ENCODE measurements around the gene CELSR1.

The CELSR1 gene

DNA sequence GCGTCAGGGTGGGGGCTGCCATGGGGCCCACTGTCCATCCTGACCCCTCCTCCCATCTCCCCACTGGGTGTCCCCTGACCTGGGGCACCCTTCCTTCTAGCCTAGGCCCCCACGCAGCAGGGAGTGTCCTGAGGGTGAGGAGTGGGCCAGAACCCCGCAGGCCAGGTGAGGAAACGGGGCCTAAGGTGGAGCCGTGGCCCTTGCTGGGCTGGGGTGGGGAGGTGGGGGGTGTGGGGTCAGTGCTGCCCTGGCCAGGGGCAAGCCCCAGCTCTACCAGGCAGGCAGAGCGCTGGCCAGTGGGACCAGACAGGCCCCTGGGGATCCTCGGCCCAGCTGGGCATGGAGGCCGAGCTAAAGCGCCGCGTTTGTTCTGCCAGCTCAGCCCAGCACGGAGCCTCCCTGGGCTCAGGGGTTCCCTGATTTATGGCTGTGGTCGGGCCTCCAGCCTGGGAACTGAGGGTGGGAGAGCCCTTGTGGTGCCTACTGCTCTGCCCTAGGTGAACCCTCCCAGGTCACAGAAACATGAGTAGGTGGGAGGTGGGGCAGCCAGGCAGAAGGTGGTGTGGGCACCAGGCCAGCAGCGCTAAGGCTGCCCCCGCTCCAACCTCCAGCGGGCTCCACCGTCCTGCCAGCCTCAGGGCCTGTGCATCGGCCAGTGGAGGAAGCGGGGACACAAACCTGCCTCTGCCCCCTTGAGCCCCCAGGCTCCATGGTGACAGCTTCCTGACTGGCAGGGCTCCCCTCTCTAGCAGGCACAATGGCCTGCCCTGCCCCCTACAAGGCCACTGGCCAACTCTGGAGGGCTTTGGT, 179.5 kb downstream of the CELSR1 start:
- no peak for DNase-seq (ENCODE audit: extremely low read depth in 1 of 2, low read depth in 1 of 2)

DNA sequence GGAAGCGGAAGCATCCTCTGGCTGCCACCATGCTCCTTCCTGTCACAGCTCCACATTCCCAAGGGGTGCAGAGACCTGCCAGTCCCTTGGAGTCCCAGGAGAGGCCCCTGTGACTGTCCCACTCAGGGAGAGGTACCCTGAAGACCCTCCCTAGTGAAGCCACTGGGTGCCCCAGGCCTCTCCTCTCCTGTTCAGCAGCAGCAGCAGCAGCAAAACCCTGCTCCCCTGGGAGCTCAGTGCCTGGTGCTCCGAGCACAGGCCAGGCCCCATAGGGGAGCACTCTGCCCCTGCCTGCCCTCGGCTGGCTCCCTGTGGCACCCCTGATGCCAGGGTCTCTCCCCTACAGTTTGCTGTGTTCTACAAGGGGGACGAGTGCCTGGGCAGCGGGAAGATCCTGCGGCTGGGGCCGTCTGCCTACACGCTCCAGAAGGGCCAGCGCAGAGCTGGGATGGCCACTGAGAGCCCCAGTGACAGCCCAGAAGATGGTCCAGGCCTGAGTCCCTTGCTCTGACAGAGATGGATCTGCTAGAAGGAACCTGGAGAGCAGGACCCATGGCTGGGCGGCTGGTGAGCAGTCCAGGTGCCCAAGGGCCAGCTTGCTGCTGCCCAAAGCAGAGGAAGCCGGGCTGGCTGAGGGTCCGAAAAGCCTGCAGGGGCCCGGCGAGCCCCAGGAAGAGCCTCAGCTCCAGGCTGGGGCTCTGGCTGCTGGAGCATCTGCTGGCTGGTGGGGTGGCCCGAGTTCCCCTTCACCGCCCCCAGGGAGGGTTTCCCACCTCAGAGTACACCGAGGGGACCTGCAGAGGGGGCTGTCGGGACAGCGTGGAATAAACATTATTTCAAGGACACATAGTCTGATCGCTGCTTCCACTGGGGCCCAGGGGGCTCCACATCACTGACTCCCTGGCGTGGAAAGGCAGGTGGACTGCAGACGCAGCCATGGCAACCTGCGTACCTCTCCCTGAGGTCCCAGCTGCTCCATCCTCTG, 180.6 kb downstream of the CELSR1 start:
- no peak for DNase-seq (ENCODE audit: extremely low read depth in 1 of 2, low read depth in 1 of 2)

DNA sequence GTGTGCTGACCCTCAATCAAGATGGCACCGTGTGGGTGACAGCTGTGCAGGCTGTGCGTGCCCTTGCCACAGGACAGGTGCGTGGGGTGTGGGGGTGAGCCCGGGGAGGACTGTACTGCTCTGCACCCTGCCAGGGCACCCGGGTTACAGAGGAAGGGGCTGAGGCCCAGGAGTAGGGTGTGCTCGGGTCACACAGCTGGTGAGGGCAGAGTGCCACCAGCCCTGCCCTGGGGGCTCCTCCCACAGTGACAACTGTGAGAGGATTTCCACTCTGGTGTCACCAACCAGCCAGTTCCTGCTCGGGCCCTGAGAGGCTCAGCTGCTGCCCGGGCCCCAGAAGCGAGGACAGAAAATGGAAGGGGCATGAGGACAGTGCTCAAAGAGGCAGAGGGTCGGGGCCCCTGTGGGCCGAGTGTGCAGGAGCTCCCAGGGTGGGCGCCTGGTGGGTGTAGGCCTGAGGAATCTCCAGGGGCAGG, 181.4 kb downstream of the CELSR1 start:
- DNase-seq (ENCODE audit: extremely low read depth in 1 of 2, low read depth in 1 of 2): no peak

DNA sequence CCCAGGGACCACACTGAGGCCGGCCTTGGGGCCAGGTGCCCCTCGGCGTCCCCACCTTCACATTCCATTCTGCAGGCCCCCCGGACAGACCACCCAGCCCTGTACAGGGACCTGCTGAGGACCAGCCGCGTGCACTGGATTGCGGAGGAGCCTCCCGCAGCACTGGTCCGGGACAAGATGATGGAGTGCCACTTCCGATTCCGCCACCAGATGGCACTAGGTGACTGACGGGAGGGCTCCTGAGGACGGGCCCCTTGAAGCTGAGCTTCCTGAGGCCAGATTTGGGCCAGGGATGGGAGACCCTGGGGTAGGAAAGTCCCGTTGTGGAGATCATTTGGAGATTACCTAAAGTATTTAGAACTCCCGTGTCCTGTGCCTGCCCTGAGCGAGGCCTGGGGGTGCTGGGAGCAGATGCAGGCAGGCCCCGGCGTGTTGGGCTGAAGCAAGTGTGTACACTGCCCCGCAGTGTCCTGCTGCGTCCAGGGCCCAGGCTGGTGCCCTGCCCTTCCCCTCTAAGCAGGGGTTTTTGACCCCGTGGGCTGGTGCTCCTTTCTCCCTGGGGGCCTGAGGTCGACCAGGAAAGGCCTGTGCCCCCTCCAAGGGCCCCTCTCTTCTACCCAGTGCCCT, 181.9 kb downstream of the CELSR1 start:
- DNase-seq (ENCODE audit: extremely low read depth in 1 of 2, low read depth in 1 of 2): no peak

DNA sequence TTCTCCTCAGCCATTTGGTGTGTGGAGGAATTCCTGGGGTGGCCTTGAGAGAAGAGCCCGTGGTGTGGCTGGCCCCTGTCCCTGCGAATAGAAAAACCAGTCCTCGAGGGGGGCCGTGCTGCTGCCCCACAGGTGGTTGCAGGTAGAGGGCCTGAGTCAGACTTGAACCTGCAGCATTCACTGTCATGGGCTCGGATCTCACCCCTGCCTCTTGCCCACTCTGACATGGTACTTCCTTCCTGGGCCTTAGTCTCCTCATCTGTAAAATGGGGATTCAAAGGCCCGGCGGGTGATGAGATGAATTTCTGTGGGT, 182.5 kb downstream of the CELSR1 start:
- no peak for DNase-seq (ENCODE audit: extremely low read depth in 1 of 2, low read depth in 1 of 2)

DNA sequence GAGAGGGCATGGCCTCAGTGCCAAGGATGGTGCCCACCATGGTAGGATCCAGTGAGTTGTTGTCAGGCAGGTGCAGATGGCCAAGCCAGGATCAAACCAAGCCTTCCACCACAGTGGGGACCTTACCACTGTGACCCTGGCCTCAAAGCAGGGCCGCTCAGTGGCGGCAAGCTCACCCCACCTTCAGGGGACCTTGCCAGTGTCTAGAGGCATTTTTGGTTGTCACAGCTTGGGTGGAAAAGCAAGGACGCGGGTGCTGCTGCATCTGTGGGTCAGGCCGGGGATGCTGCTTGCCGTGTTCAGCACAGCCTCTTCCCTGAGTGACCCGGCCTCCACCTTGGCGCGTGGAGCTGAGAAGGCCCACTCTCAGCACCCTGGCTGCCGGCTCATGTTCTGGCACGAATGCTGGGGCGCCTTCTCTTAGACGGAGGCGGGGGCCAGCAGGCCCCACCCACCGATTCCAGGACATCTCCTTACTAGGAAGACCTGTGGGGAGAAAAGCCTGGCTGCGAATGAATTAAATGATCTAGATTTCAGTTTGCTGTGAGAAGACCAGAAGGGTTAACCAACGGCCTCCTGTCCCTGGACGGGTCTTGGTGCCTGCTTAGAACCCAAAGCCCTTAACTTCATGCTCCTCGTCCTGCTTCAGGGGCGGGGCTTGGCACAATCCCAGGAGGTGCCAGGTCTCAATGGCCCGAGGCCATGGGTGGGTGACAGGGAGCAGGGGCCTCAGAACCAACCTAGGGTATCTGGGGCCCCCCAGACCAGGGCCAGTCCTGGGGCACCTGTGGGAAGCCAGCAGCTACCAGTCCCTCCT, 183.0 kb downstream of the CELSR1 start:
- no peak for DNase-seq (ENCODE audit: extremely low read depth in 1 of 2, low read depth in 1 of 2)

DNA sequence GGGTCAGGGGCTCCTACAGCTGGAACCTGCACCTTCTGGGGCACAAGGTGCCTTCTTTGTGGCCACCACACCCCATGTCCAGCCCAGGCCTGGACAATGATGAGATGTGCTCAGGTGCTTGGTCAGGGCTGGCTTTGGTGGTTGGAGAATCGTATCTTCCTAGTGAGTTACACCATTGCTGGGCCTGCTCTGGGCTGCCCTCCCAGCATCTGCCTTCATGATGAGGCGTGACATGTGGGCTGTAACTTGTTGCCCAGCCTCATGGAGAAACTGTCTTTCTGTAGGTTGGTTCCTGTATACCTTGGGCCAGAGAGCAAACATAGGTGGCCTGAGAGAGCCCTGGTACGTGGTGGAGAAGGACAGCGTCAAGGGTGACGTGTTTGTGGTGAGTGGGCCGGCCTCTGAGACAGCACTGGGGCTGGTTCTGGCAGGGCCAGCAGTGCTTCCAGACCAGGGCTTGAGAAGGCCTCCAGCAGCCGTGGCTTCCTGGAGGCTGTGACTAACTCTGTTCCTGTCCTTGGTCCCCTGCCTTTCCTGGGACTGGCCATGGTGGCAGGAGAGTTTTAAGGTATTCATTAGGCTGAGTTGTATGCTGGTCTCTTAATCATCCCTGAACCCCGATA, 183.8 kb downstream of the CELSR1 start:
- DNase-seq (ENCODE audit: extremely low read depth in 1 of 2, low read depth in 1 of 2): no peak

DNA sequence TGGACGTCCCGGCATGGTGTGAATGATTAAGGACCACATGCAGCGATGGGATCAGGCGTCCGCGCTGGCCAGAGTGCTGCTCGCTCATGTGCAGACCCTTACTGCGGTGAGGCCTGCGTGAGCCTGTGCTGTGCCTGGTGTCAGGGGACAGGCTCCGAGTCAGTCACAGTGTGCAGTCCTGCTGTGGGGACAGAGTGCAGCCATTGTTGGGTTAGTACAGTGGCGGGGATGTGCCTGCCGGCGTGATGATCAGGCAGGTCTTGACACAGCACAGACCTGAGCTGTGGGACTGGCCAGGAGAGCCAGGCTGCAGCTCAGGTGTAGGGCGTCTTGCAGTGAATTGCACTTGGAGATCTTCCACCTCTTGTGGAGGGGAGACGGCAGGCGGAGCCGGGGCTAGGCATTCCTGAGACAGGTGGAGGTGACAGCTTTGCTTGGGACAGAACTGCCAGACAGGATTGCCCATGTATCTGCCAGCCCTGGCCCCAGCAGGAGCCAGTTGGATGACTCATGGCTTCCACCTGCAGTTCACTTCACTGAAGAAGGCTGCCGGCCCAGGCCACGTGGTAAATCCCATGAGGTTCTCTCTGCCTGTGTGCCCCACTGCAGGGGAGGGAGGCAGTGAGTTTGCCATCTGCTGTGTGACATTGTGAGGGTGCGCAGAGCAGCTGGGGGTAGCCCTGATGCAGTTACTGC, 184.6 kb downstream of the CELSR1 start:
- no peak for DNase-seq (ENCODE audit: extremely low read depth in 1 of 2, low read depth in 1 of 2)

DNA sequence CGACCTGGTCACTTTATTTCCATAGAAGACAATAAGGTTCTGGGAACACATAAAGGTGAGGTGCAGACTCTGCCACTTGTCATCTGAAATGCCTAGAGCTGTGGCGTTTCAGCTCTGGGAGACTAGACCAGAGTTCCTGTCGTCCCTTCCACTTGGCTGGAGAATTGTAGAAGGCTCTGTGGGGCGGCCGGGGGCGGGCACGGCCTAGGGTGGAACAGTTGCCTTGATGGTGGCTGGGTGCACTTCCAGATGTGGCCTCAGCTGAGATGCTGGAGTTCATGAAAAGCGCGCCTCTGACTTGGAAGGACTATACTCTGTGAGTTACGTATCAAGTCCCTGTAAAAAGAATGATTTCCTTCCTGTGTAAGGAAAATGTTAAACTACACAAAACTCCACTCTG, 185.1 kb downstream of the CELSR1 start:
- DNase-seq (ENCODE audit: extremely low read depth in 1 of 2, low read depth in 1 of 2): no peak

DNA sequence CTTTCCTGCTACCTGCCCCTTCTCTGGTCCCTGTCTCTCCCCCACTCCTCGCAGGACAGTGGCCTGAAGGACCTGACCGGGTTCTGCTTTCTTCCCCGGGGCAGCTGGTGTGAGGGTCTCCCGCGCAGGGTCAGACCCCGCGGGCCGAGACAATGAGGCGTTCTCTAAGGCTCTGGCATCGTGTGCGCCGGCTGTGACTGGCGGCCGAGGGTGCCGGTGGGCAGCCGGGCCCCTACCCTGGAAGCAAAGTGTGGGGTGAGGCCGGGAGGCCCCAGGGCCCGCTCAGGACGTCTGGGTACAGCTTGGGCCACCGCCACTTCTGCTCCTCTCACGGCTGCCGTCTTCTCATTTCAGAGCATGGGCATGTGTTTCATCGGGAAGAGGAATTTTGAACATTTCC, 185.7 kb downstream of the CELSR1 start:
- no peak for DNase-seq (ENCODE audit: extremely low read depth in 1 of 2, low read depth in 1 of 2)

DNA sequence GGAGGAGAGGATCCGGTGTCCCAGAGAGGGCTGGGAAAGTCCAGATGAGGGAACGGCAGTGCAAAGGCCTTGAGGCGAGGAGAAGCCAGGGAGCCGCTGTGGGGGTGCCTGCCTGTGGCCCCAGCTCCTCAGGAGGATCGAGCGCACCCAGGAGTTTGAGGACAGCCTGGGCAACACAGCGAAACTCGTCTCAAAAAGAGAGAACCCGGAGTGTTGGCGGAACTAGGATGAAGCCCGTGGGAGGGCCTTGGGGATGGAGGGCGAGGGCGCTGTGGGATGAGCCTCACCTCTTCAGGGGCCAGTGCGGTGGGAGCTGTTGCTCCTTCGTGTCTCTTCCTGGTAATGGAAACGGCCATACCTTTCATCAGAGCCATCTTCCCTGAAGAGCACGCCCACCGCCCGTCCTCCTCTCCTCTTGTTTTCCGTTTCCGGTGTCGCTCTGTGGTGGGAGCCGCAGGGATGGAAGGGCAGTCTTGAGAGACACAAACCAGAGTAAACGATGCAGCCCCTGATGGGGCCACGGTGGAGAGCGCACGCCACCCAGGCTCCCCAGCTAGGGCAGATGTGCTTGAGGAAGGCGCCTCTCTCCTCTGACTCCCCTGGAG, 186.2 kb downstream of the CELSR1 start:
- no peak for DNase-seq (ENCODE audit: extremely low read depth in 1 of 2, low read depth in 1 of 2)

DNA sequence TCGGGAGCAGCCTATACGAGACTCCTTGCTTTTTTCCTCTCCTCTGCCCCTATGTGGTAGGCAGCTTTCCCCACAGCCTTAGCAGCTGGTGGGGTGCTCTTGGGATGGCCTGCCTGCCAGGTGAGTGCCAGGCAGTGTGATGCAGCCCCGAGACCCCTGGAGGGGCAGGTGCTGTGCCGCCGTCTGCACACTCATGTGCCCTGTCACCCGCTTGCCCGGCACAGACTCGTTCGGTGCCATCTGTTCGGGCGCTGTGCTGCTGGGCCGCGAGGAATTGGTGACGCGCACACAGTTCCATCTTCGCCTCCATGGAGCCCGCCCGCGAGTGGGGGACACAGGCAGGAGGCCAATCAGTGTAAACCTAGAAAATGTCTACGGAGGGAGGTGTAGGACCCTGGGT, 186.8 kb downstream of the CELSR1 start:
- no peak for DNase-seq (ENCODE audit: extremely low read depth in 1 of 2, low read depth in 1 of 2)

DNA sequence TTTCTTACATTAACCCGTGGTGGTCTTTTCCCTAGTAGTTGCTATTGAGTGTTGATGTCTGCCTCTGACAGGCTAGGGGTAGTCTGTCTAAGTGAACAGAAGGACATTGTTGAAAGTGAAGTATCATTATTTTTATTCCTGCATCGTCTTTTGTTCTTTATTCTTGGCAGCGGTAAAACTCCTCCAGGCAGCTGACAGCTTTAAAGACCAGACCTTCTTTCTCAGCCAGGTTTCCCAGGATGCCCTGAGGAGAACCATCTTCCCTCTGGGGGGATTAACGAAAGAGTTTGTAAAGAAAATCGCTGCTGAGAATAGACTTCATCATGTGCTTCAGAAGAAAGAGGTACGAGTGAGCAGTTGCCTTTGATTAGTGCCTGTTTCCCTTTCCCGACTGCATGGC, 187.3 kb downstream of the CELSR1 start:
- DNase-seq (ENCODE audit: extremely low read depth in 1 of 2, low read depth in 1 of 2): no peak

DNA sequence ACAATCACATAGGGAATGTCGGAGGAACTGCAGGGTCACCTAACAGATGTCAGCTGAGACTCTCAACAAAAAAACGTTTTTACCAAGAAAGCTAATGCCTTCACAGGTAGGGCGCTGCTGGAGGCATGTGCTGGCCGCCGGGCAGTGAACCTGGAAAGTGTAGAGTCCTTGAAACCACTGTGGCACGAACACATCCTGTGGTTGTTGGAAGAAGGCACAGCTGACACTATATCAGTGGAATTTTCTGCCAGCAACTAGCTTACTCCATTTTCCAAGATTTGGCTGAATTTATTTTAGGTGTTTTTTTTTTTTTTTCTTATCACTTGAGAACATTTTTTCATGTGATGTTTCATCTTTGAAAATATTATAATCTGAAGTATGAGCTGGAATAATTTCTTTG, 187.7 kb downstream of the CELSR1 start:
- no peak for DNase-seq (ENCODE audit: extremely low read depth in 1 of 2, low read depth in 1 of 2)

DNA sequence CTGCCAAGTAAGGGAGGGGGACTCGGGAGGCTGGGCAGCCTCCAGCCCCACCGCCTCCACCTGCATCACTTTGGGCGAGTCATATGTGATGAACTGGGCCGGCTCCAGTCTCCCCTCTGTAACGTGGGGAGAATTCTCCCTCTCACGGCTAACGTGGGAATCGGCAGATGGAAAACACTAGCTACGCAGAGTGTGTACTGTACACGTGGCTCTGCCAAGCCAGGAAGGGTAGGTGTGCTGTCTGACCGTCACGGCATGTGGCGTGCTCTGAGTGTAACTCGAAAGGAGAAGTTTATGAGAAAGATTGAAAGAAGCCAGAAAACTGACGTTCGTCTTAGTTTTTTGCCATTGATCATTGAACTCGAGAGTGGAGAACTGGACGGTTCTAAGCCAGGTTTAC, 188.2 kb downstream of the CELSR1 start:
- DNase-seq (ENCODE audit: extremely low read depth in 1 of 2, low read depth in 1 of 2): no peak

DNA sequence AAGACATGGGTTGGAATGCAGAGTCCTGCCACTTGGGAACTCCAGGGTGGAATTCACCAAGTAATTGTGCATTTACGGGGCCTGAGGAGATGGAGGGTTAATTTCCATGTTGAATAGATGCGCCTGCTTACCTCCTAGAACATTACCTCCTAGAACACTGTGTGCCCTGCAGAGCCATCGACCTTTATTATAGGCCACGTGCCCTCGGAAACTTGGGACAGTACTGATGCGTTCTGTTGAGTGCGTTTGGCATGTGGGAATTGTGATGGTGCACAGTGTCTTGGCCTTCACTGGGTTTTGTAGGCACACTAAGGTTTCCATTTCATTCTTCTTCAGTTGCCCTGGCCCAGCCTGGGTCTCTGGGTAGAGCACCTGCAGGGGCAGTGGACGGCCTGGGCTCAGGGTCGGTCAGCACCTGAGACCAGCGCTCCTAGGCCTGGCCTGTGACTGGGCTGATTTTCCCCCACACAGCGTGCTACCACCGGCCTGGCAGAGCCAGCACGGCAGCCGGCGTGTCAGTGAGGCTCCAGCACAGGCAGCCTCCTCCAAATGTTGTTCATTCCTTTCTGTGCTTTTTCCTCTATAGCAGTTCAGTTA, 189.2 kb downstream of the CELSR1 start:
- no peak for DNase-seq (ENCODE audit: extremely low read depth in 1 of 2, low read depth in 1 of 2)

DNA sequence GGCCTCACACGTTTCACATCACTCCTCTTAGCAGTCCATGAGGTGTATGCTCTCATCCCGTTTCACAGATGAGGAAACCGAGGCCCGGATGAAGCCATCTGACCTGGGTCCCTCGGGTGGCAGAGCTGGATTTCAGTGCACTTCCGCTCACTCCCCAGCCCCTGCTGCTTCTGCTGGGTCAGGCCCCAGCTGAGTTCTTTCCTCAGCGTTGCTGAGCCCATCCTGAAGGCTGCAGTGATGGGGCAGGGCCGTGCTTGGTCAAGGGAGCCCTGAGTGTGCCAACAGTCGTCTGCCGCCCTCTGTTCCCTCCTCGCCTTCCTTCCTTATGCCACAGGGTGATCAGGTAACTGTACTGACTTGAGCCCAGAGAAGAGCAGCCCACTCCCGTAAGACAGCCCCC, 189.8 kb downstream of the CELSR1 start:
- no peak for DNase-seq (ENCODE audit: extremely low read depth in 1 of 2, low read depth in 1 of 2)

DNA sequence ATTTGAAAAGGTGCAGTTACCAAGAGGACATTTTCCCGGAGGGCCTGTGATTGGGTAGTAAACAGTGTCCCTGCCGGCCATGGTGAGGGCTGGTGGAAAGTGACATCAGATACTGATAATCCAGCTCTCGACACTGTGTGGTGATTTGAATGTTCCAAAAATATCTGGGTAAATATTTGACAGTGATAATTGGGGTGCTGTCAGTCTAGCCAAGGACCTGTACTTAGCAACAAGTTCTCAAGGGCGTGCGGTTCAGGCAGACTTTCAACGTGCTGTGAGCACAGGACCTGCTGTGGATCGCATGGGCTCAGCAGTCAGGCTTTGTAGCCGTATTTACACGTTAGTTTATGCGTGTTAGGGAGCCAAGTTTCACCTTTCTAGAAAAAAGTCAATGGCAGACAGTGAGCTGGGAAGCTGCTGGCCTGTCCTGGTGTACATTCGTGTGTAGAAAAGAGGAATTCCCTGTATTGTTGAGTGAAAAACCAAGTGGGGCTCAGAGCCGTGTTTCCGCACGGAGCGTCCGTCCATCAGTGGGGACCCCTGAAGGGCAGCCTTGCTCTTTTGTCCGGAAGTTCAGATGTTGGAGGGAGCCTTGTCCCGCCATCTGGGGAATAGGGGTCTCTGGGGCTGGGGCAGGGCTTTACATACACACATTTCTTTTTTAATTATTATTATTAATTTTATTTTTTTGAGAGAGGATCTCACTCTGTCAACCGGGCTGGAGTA, 190.6 kb downstream of the CELSR1 start:
- no peak for DNase-seq (ENCODE audit: extremely low read depth in 1 of 2, low read depth in 1 of 2)

All from stimulated activated CD8-positive, alpha-beta memory T cell treated with anti-CD3 and anti-CD28 coated beads, Interleukin-7, amount 100 ng/mL, for 48 hours (primary cell).